NCI-H1417 treated with DMSO at 0.1 percent for 48 hours (cell line): ENCODE results near the gene AQP5.

Experiments used
- DNase-seq: peaks from one replicate; lab custom pipeline; 2025; lab: John Stamatoyannopoulos, UW

AQP5 gene

GRCh38 chr12:49961111-49961922 is at the start of gene AQP5:
Gene AQP5, plus strand, starts transcription at chr12:49961872. Its CDS starts 146 bp downstream, at chr12:49962018.
- DNase-seq: no peak

- no peak for DNase-seq
Measured at GRCh38 chr12:49912345-49913255, 49.1 kb upstream of the AQP5 start.

GRCh38 chr12:49916129-49916919 is 45.3 kb upstream of the AQP5 start:
- DNase-seq: no peak

GRCh38 chr12:49917166-49917787 is 44.4 kb upstream of the AQP5 start:
- no peak for DNase-seq

GRCh38 chr12:49917788-49918173 is 43.9 kb upstream of the AQP5 start:
- no peak for DNase-seq

- no peak for DNase-seq
Measured at GRCh38 chr12:49920241-49920914, 41.3 kb upstream of the AQP5 start.

GRCh38 chr12:49920915-49921286 is 40.8 kb upstream of the AQP5 start:
- DNase-seq: no peak

GRCh38 chr12:49921299-49921698 is 40.4 kb upstream of the AQP5 start:
- DNase-seq: no peak

- DNase-seq: no peak
Measured at GRCh38 chr12:49921936-49922335, 39.7 kb upstream of the AQP5 start.

GRCh38 chr12:49922349-49923034 is 39.2 kb upstream of the AQP5 start:
- DNase-seq: no peak

- no peak for DNase-seq
Measured at GRCh38 chr12:49923035-49923644, 38.5 kb upstream of the AQP5 start.

- DNase-seq: no peak
Measured at GRCh38 chr12:49923880-49924556, 37.7 kb upstream of the AQP5 start.

GRCh38 chr12:49924628-49925246 is 36.9 kb upstream of the AQP5 start:
- DNase-seq: no peak

GRCh38 chr12:49925433-49926204 is 36.1 kb upstream of the AQP5 start:
- no peak for DNase-seq

- no peak for DNase-seq
Measured at GRCh38 chr12:49928471-49928870, 33.2 kb upstream of the AQP5 start.

GRCh38 chr12:49929581-49929980 is 32.1 kb upstream of the AQP5 start:
- no peak for DNase-seq

GRCh38 chr12:49930515-49931288 is 31.0 kb upstream of the AQP5 start:
- DNase-seq: no peak

GRCh38 chr12:49932023-49932422 is 29.6 kb upstream of the AQP5 start:
- DNase-seq: no peak
